Breast epithelium (tissue), 3 donors: ENCODE results near the gene SIM2.

Source experiments
- CTCF ChIP-seq, 3 donors: fragments of 450-650 bp; IDR thresholded peaks; one replicate each; pipeline ENCODE4 v1.5.1; 2016 to 2017; ENCODE audit warnings: antibody characterized with exemption in 3 of 3, mild to moderate bottlenecking in 3 of 3, moderate library complexity in 3 of 3
- POLR2A ChIP-seq: fragments of 450-650 bp; IDR thresholded peaks from one replicate; pipeline ENCODE4 v1.6.1; 2016; ENCODE audit warnings: antibody characterized with exemption, mild to moderate bottlenecking, moderate library complexity

GRCh38 chr21:36768496-36768895 lies 69.6 kb downstream of the SIM2 start:
- no peak for TF ChIP-seq CTCF (IDR thresholded peaks at IDR 0.05)
- no peak for TF ChIP-seq POLR2A
